ENCODE results near the gene NSD1. TPM values are rescaled to one million over a fixed set of nuclear protein-coding genes. Genes with fewer than 3 reads are reported as not detected.
A peak's percentile ranks its signal among the peaks of the same experiment; 100 is the strongest.

The NSD1 gene
- total RNA-seq, 3 donors from 2014 or later = 37.7 to 52.2 (median 38.6) TPM

- TF ChIP-seq POLR2AphosphoS5 (IDR thresholded peaks at IDR 0.05) = no peak
- TF ChIP-seq POLR2A (IDR thresholded peaks at IDR 0.05) = no peak
- TF ChIP-seq CTCF (IDR thresholded peaks at IDR 0.05) = no peak
- intact Hi-C loops (cut with DNase I; ENCODE audit: low total_unique reads) = loop anchor here (5.0 to 10.0 kb wide), 2 partner anchors 49 to 203 kb away; no protein-coding TSS in a partner anchor
- Histone ChIP-seq H3K27ac (no peak overlapping the region), H3K27me3 (no peaks in the 10 kb centered on the region), H3K4me1 (peaks cover 5 to 11% of the 10 kb centered on the region in 2 donors), H3K36me3 (no peaks in the 10 kb centered on the region), H3K4me3 (no peak overlapping the region), H3K9me3 (no peaks in the 10 kb centered on the region)
- DNase-seq (ENCODE audit: low spot score in 2 of 2) = no peak
Observed at GRCh38 chr5:177315411-177315810, 181.8 kb downstream of the NSD1 start.

GRCh38 chr5:177316005-177316404, 182.4 kb downstream of the NSD1 start:
- H3K27ac ChIP-seq = no peak overlapping the region
- no peak overlapping the region for H3K4me3 ChIP-seq
- DNase-seq (ENCODE audit: low spot score in 2 of 2) = no peak
- H3K4me1 ChIP-seq = peaks cover 5 to 8% of the 10 kb centered on the region in 2 donors
- intact Hi-C loops (cut with DNase I; ENCODE audit: low total_unique reads) = loop anchor here (5.0 to 10.0 kb wide), 2 partner anchors 49 to 204 kb away; no protein-coding TSS in a partner anchor
- no peaks in the 10 kb centered on the region for H3K27me3 ChIP-seq
- H3K9me3 ChIP-seq = no peaks in the 10 kb centered on the region
- TF ChIP-seq POLR2AphosphoS5 (IDR thresholded peaks at IDR 0.05) (no peak), POLR2A (IDR thresholded peaks at IDR 0.05) (no peak), CTCF (IDR thresholded peaks at IDR 0.05) (no peak)
- no peaks in the 10 kb centered on the region for H3K36me3 ChIP-seq

- TF ChIP-seq POLR2A (IDR thresholded peaks at IDR 0.05) = no peak
- no peak for TF ChIP-seq POLR2AphosphoS5 (IDR thresholded peaks at IDR 0.05)
- peak; percentile 79 to 88 (median 81) for TF ChIP-seq CTCF (IDR thresholded peaks at IDR 0.05)
- DNase-seq (ENCODE audit: low spot score in 2 of 2) = peak; percentile 67 to 75
- intact Hi-C loops (cut with DNase I; ENCODE audit: low total_unique reads) = loop anchor here (5.0 to 10.0 kb wide), 2 partner anchors 47 to 206 kb away; no protein-coding TSS in a partner anchor
- Histone ChIP-seq H3K4me1 (no peaks in the 10 kb centered on the region), H3K9me3 (no peaks in the 10 kb centered on the region), H3K27ac (no peak overlapping the region), H3K4me3 (no peak overlapping the region), H3K27me3 (no peaks in the 10 kb centered on the region), H3K36me3 (no peaks in the 10 kb centered on the region)
Observed at GRCh38 chr5:177317959-177318377, 184.4 kb downstream of the NSD1 start.

GRCh38 chr5:177319913-177320588, 186.5 kb downstream of the NSD1 start:
- H3K9me3 ChIP-seq = no peaks in the 10 kb centered on the region
- TF ChIP-seq POLR2A (IDR thresholded peaks at IDR 0.05) = no peak
- no peak for TF ChIP-seq POLR2AphosphoS5 (IDR thresholded peaks at IDR 0.05)
- intact Hi-C loops (cut with DNase I; ENCODE audit: low total_unique reads) = loop anchor here (5.0 to 10.0 kb wide), 2 partner anchors 45 to 208 kb away; no protein-coding TSS in a partner anchor
- no peaks in the 10 kb centered on the region for H3K36me3 ChIP-seq
- no peak overlapping the region for H3K27ac ChIP-seq
- no peak overlapping the region for H3K4me3 ChIP-seq
- H3K27me3 ChIP-seq = no peaks in the 10 kb centered on the region
- no peak for DNase-seq (ENCODE audit: low spot score in 2 of 2)
- H3K4me1 ChIP-seq = no peaks in the 10 kb centered on the region

GRCh38 chr5:177320879-177321278, 187.3 kb downstream of the NSD1 start:
- H3K9me3 ChIP-seq = no peaks in the 10 kb centered on the region
- H3K36me3 ChIP-seq = no peaks in the 10 kb centered on the region
- no peak overlapping the region for H3K27ac ChIP-seq
- no peak overlapping the region for H3K4me3 ChIP-seq
- no peak for TF ChIP-seq POLR2AphosphoS5 (IDR thresholded peaks at IDR 0.05)
- TF ChIP-seq POLR2A (IDR thresholded peaks at IDR 0.05) = no peak
- no peak for TF ChIP-seq CTCF (IDR thresholded peaks at IDR 0.05)
- H3K27me3 ChIP-seq = no peaks in the 10 kb centered on the region
- intact Hi-C loops (cut with DNase I; ENCODE audit: low total_unique reads) = no loop called here
- no peaks in the 10 kb centered on the region for H3K4me1 ChIP-seq
- no peak for DNase-seq (ENCODE audit: low spot score in 2 of 2)
